CD4-positive, alpha-beta T cell treated with Interleukin-12 subunit alpha and Interleukin-12 subunit beta, for 1 hour (primary cell): Measurements from ENCODE around the gene GORASP2.
A peak's percentile ranks its signal among the peaks of the same experiment; 100 is the strongest.

Source experiments
- DNase-seq: peaks from one replicate; pipeline ENCODE4 v3.0.0-alpha.2; 2020

Gene GORASP2

GRCh38 chr2:170968205-170969003, 39.4 kb downstream of the GORASP2 start:
- DNase-seq: no peak

GRCh38 chr2:170969030-170969429, 40.0 kb downstream of the GORASP2 start:
- DNase-seq: no peak

GRCh38 chr2:170969872-170970496, 40.9 kb downstream of the GORASP2 start:
- DNase-seq: no peak

GRCh38 chr2:170971071-170971470, 42.0 kb downstream of the GORASP2 start:
- no peak for DNase-seq

GRCh38 chr2:170972296-170973224, 43.5 kb downstream of the GORASP2 start:
- DNase-seq: no peak

GRCh38 chr2:170973225-170973491, 44.1 kb downstream of the GORASP2 start:
- DNase-seq: no peak

- peak; percentile 90 for DNase-seq
These were observed 44.6 kb downstream of the GORASP2 start for GRCh38 chr2:170973492-170974303.

- DNase-seq: no peak
These were observed 45.4 kb downstream of the GORASP2 start for GRCh38 chr2:170974304-170974993.

GRCh38 chr2:170975127-170975942, 46.3 kb downstream of the GORASP2 start:
- no peak for DNase-seq

- DNase-seq: no peak
These were observed 46.9 kb downstream of the GORASP2 start for GRCh38 chr2:170975943-170976270.

GRCh38 chr2:170984079-170984478, 55.0 kb downstream of the GORASP2 start:
- no peak for DNase-seq

GRCh38 chr2:170985407-170985806, 56.4 kb downstream of the GORASP2 start:
- no peak for DNase-seq

- no peak for DNase-seq
These were observed 57.7 kb downstream of the GORASP2 start for GRCh38 chr2:170986566-170987258.

- DNase-seq: no peak
These were observed 62.5 kb downstream of the GORASP2 start for GRCh38 chr2:170991398-170992182.

GRCh38 chr2:170996316-170996715, 67.3 kb downstream of the GORASP2 start:
- no peak for DNase-seq

- no peak for DNase-seq
These were observed 69.0 kb downstream of the GORASP2 start for GRCh38 chr2:170997893-170998597.

- DNase-seq: no peak
These were observed 70.6 kb downstream of the GORASP2 start for GRCh38 chr2:170999654-171000053.

GRCh38 chr2:171004363-171004762, 75.3 kb downstream of the GORASP2 start:
- DNase-seq: no peak

- no peak for DNase-seq
These were observed 75.8 kb downstream of the GORASP2 start for GRCh38 chr2:171004833-171005232.
